Large intestine (tissue), 3 donors: Measurements from ENCODE around the gene LRRC43. TPM values are rescaled to one million over a fixed set of nuclear protein-coding genes. Genes with fewer than 3 reads are reported as not detected.
"Not testable (repeated sequence)": the region's sequence is repeated elsewhere in the genome, so short reads cannot be mapped to it uniquely, and the experiment has no call there.

Experiments
- DNase-seq, 2 donors: peaks; one replicate each; pipeline versions ENCODE4 v3.0.0 to v3.0.0-alpha.2; 2013
- H3K27ac ChIP-seq: one replicate; pipeline ENCODE4 v1.5.1; 2013; ENCODE audit warnings: low read length
- H3K27me3 ChIP-seq: 2 replicates; pipeline ENCODE4 v1.6.1; 2013; ENCODE audit warnings: low read length; ENCODE audit not compliant: control insufficient read depth, insufficient read depth
- H3K36me3 ChIP-seq: 2 replicates; pipeline ENCODE4 v1.6.1; 2013; ENCODE audit warnings: low read length; ENCODE audit not compliant: control insufficient read depth, insufficient read depth
- H3K4me1 ChIP-seq: one replicate; pipeline ENCODE4 v1.6.1; 2013; ENCODE audit warnings: low read length; ENCODE audit not compliant: control insufficient read depth, insufficient read depth
- H3K4me3 ChIP-seq: one replicate; pipeline ENCODE4 v1.5.1; 2013; ENCODE audit warnings: low read length
- H3K9me3 ChIP-seq: one replicate; pipeline ENCODE4 v1.6.1; 2013; ENCODE audit warnings: mild to moderate bottlenecking, low read depth, low read length, moderate library complexity; ENCODE audit not compliant: control insufficient read depth
- WGBS: methylation state at CpG from one replicate; pipeline ENCODE4 v1.1.5; 2013; ENCODE audit warnings: low lambda C conversion rate; ENCODE audit not compliant: insufficient coverage; 5-methylcytosine and 5-hydroxymethylcytosine counted together
- polyA plus RNA-seq: library from polyadenylated mRNA; unstranded; fragments of 120-200 nt; gene quantifications from one replicate; pipeline ENCODE4 v1.2.1, GENCODE V29; 2013

The LRRC43 gene
- polyA plus RNA-seq, 1 donor: 2.0 TPM

GRCh38 chr12:122172262-122172939, 10.5 kb upstream of the LRRC43 start:
- Histone ChIP-seq H3K4me3 (no peak overlapping the region), H3K27ac (no peak overlapping the region), H3K4me1 (peaks cover 8% of the 10 kb centered on the region), H3K9me3 (no peaks in the 10 kb centered on the region), H3K36me3 (no peaks in the 10 kb centered on the region), H3K27me3 (no peaks in the 10 kb centered on the region)
- DNase-seq: no peak
- WGBS: no CpG with 5 or more reads among the region's 17 CpGs

GRCh38 chr12:122174155-122174845, 8.6 kb upstream of the LRRC43 start, which contains the start of gene IL31:
Gene IL31, minus strand, starts transcription at chr12:122174221. Its CDS starts 49 bp downstream, at chr12:122174172.
- no peaks in the 10 kb centered on the region for H3K27me3 ChIP-seq
- no peak within 1 kb of the TSS for H3K4me3 ChIP-seq
- peaks cover 8% of the 10 kb centered on the region for H3K4me1 ChIP-seq
- H3K27ac ChIP-seq: no peak within 1 kb of the TSS
- no peaks in the 10 kb centered on the region for H3K36me3 ChIP-seq
- DNase-seq: no peak
- H3K9me3 ChIP-seq: no peaks in the 10 kb centered on the region
- WGBS: 100% methylated on average over 1 of the region's 17 CpGs

- H3K4me3 ChIP-seq, H3K36me3 ChIP-seq, DNase-seq, H3K4me1 ChIP-seq, H3K27me3 ChIP-seq, H3K27ac ChIP-seq, H3K9me3 ChIP-seq: not testable (repeated sequence)
- 63% methylated on average over 1 of the region's 4 CpGs for WGBS
Measured at GRCh38 chr12:122176473-122176872, 6.5 kb upstream of the LRRC43 start.

GRCh38 chr12:122183588-122183940, 641 bp downstream of the LRRC43 start:
- WGBS: no CpG with 5 or more reads among the region's 10 CpGs
- H3K9me3 ChIP-seq: no peaks in the 10 kb centered on the region
- peaks cover 4% of the 10 kb centered on the region for H3K4me1 ChIP-seq
- no peaks in the 10 kb centered on the region for H3K36me3 ChIP-seq
- no peak for DNase-seq
- no peaks in the 10 kb centered on the region for H3K27me3 ChIP-seq
- no peak overlapping the region for H3K4me3 ChIP-seq
- H3K27ac ChIP-seq: no peak overlapping the region

GRCh38 chr12:122184517-122184916, 1.6 kb downstream of the LRRC43 start:
- H3K27ac ChIP-seq: no peak overlapping the region
- no peaks in the 10 kb centered on the region for H3K27me3 ChIP-seq
- H3K4me3 ChIP-seq: no peak overlapping the region
- peaks cover 4% of the 10 kb centered on the region for H3K4me1 ChIP-seq
- H3K36me3 ChIP-seq: no peaks in the 10 kb centered on the region
- WGBS: no CpG with 5 or more reads among the region's 18 CpGs
- no peak for DNase-seq
- no peaks in the 10 kb centered on the region for H3K9me3 ChIP-seq

GRCh38 chr12:122185079-122185478, 2.2 kb downstream of the LRRC43 start:
- DNase-seq: no peak
- H3K9me3 ChIP-seq: no peaks in the 10 kb centered on the region
- peaks cover 4% of the 10 kb centered on the region for H3K4me1 ChIP-seq
- 75% methylated on average over 2 of the region's 7 CpGs for WGBS
- H3K36me3 ChIP-seq: no peaks in the 10 kb centered on the region
- no peaks in the 10 kb centered on the region for H3K27me3 ChIP-seq
- no peak overlapping the region for H3K27ac ChIP-seq
- no peak overlapping the region for H3K4me3 ChIP-seq

- H3K4me1 ChIP-seq: peaks cover 4% of the 10 kb centered on the region
- no peaks in the 10 kb centered on the region for H3K36me3 ChIP-seq
- no CpG with 5 or more reads among the region's 10 CpGs for WGBS
- DNase-seq: no peak
- H3K27me3 ChIP-seq: no peaks in the 10 kb centered on the region
- H3K9me3 ChIP-seq: no peaks in the 10 kb centered on the region
- no peak overlapping the region for H3K4me3 ChIP-seq
- no peak overlapping the region for H3K27ac ChIP-seq
Measured at GRCh38 chr12:122185494-122186082, 2.7 kb downstream of the LRRC43 start.

GRCh38 chr12:122187466-122187865, 4.5 kb downstream of the LRRC43 start:
- DNase-seq: no peak
- Histone ChIP-seq H3K27me3 (no peaks in the 10 kb centered on the region), H3K27ac (no peak overlapping the region), H3K4me3 (no peak overlapping the region), H3K36me3 (no peaks in the 10 kb centered on the region), H3K9me3 (no peaks in the 10 kb centered on the region), H3K4me1 (peaks cover 4% of the 10 kb centered on the region)
- WGBS: no CpG with 5 or more reads among the region's 12 CpGs

GRCh38 chr12:122189626-122190475, 6.9 kb downstream of the LRRC43 start:
- no CpG with 5 or more reads among the region's 34 CpGs for WGBS
- Histone ChIP-seq H3K36me3 (no peaks in the 10 kb centered on the region), H3K27me3 (no peaks in the 10 kb centered on the region), H3K4me3 (no peak overlapping the region), H3K27ac (no peak overlapping the region), H3K4me1 (no peaks in the 10 kb centered on the region), H3K9me3 (no peaks in the 10 kb centered on the region)
- DNase-seq: no peak
